ENCODE data around the gene PCNX1. TPM values are rescaled to one million over a fixed set of nuclear protein-coding genes. Genes with fewer than 3 reads are reported as not detected.

The PCNX1 gene
- total RNA-seq, 4 donors from 2014 or later, result 9.1 to 41.8 (median 18.9) TPM

- intact Hi-C loops (cut with DNase I), result no loop called here
- WGBS, 2 donors, result 100% methylated on average over 1 of the region's 1 CpG
- Histone ChIP-seq H3K27me3 (no peaks in the 10 kb centered on the region), H3K36me3 (peaks cover 13 to 77% (median 20%) of the 10 kb centered on the region in 3 donors), H3K27ac (no peak overlapping the region), H3K4me1 (no peaks in the 10 kb centered on the region), H3K9me3 (peaks cover 0 to 27% (median 0%) of the 10 kb centered on the region in 3 donors), H3K4me3 (no peak overlapping the region)
- TF ChIP-seq CTCF (IDR thresholded peaks at IDR 0.05) (no peak), POLR2A (IDR thresholded peaks at IDR 0.05) (no peak)
- no peak for DNase-seq
These were observed 169.3 kb downstream of the PCNX1 start for GRCh38 chr14:71076462-71077092.

GRCh38 chr14:71078500-71078899 is 171.2 kb downstream of the PCNX1 start:
- no peak for TF ChIP-seq POLR2A (IDR thresholded peaks at IDR 0.05)
- TF ChIP-seq CTCF (IDR thresholded peaks at IDR 0.05), result no peak
- Histone ChIP-seq H3K27ac (no peak overlapping the region), H3K36me3 (peaks cover 13 to 69% (median 20%) of the 10 kb centered on the region in 3 donors), H3K27me3 (no peaks in the 10 kb centered on the region), H3K4me1 (no peaks in the 10 kb centered on the region), H3K9me3 (peaks cover 0 to 27% (median 0%) of the 10 kb centered on the region in 3 donors), H3K4me3 (no peak overlapping the region)
- intact Hi-C loops (cut with DNase I), result no loop called here
- DNase-seq, result no peak
- WGBS, 2 donors, result 93 to 94% methylated on average over 2 of the region's 2 CpGs

- WGBS, 2 donors, result 91 to 97% methylated on average over 7 of the region's 7 CpGs
- Histone ChIP-seq H3K9me3 (no peaks in the 10 kb centered on the region), H3K27me3 (no peaks in the 10 kb centered on the region), H3K4me3 (no peak overlapping the region), H3K36me3 (peaks cover 0 to 78% (median 10%) of the 10 kb centered on the region in 3 donors), H3K27ac (no peak overlapping the region), H3K4me1 (no peaks in the 10 kb centered on the region)
- DNase-seq, result no peak
- intact Hi-C loops (cut with DNase I), result no loop called here
- TF ChIP-seq CTCF (IDR thresholded peaks at IDR 0.05), result no peak
- TF ChIP-seq POLR2A (IDR thresholded peaks at IDR 0.05), result no peak
These were observed 179.3 kb downstream of the PCNX1 start for GRCh38 chr14:71086567-71086966.

GRCh38 chr14:71089971-71090370 is 182.7 kb downstream of the PCNX1 start:
- no peaks in the 10 kb centered on the region for H3K27me3 ChIP-seq
- no peak for DNase-seq
- no peak overlapping the region for H3K27ac ChIP-seq
- no peak overlapping the region for H3K4me3 ChIP-seq
- H3K36me3 ChIP-seq, result peaks cover 0 to 85% (median 3%) of the 10 kb centered on the region in 3 donors
- no peaks in the 10 kb centered on the region for H3K4me1 ChIP-seq
- H3K9me3 ChIP-seq, result no peaks in the 10 kb centered on the region
- TF ChIP-seq POLR2A (IDR thresholded peaks at IDR 0.05), result no peak
- TF ChIP-seq CTCF (IDR thresholded peaks at IDR 0.05), result no peak
- intact Hi-C loops (cut with DNase I), result no loop called here

- peaks cover 0 to 49% (median 0%) of the 10 kb centered on the region in 3 donors for H3K36me3 ChIP-seq
- 81 to 94% methylated on average over 5 of the region's 5 CpGs for WGBS, 2 donors
These were observed 187.5 kb downstream of the PCNX1 start for GRCh38 chr14:71094722-71095121.

More at GRCh38 chr14:71094722-71095121, 187.5 kb downstream of the PCNX1 start:
- no peak for TF ChIP-seq POLR2A (IDR thresholded peaks at IDR 0.05)
- TF ChIP-seq CTCF (IDR thresholded peaks at IDR 0.05), result no peak
- Histone ChIP-seq H3K4me3 (no peak overlapping the region), H3K27ac (no peak overlapping the region), H3K27me3 (no peaks in the 10 kb centered on the region), H3K4me1 (no peaks in the 10 kb centered on the region), H3K9me3 (peaks cover 0 to 3% (median 0%) of the 10 kb centered on the region in 3 donors)
- DNase-seq, result no peak
- intact Hi-C loops (cut with DNase I), result no loop called here

Data from esophagus squamous epithelium (tissue), 5 donors.